ENCODE data around the gene CLPTM1L. TPM values are rescaled to one million over a fixed set of nuclear protein-coding genes. Genes with fewer than 3 reads are reported as not detected.
"Not testable (repeated sequence)": the region's sequence is repeated elsewhere in the genome, so short reads cannot be mapped to it uniquely, and the experiment has no call there.

CLPTM1L gene
- total and polyA plus RNA-seq, 8 donors, result 60.8 to 202 (median 117) TPM

- Histone ChIP-seq H3K4me1 (no peaks in the 10 kb centered on the region), H3K36me3 (no peaks in the 10 kb centered on the region), H3K9me3 (no peaks in the 10 kb centered on the region), H3K27me3 (peaks cover 6 to 85% (median 30%) of the 10 kb centered on the region in 3 donors), H3K27ac (no peak overlapping the region), H3K4me3 (no peak overlapping the region)
- intact Hi-C loops (cut with DNase I; ENCODE audit: low total_unique reads), result no loop called here
- TF ChIP-seq CTCF (IDR thresholded peaks at IDR 0.05), result no peak
- TF ChIP-seq EP300 (IDR thresholded peaks at IDR 0.05), result no peak
- no peak for TF ChIP-seq POLR2A (IDR thresholded peaks at IDR 0.05)
- no peak for TF ChIP-seq POLR2AphosphoS5 (IDR thresholded peaks at IDR 0.05)
- DNase-seq, result no peak
- 32 to 41% (median 33%) methylated on average over 6 of the region's 6 CpGs for WGBS, 5 donors
Observed at GRCh38 chr5:1363160-1363559, 18.3 kb upstream of the CLPTM1L start.

- 80 to 86% (median 83%) methylated on average over 29 of the region's 29 CpGs for WGBS, 5 donors
- intact Hi-C loops (cut with DNase I; ENCODE audit: low total_unique reads), result no loop called here
Observed at GRCh38 chr5:1362242-1363015, 17.5 kb upstream of the CLPTM1L start.

GRCh38 chr5:1360861-1361260, 16.0 kb upstream of the CLPTM1L start:
- H3K4me3 ChIP-seq, result no peak overlapping the region
- no peak overlapping the region for H3K27ac ChIP-seq
- DNase-seq, result no peak
- H3K36me3 ChIP-seq, result no peaks in the 10 kb centered on the region
- intact Hi-C loops (cut with DNase I; ENCODE audit: low total_unique reads), result no loop called here
- H3K4me1 ChIP-seq, result no peaks in the 10 kb centered on the region
- no peak for TF ChIP-seq CTCF (IDR thresholded peaks at IDR 0.05)
- no peak for TF ChIP-seq EP300 (IDR thresholded peaks at IDR 0.05)
- TF ChIP-seq POLR2A (IDR thresholded peaks at IDR 0.05), result no peak
- no peak for TF ChIP-seq POLR2AphosphoS5 (IDR thresholded peaks at IDR 0.05)
- no peaks in the 10 kb centered on the region for H3K9me3 ChIP-seq
- peaks cover 6 to 97% (median 45%) of the 10 kb centered on the region in 3 donors for H3K27me3 ChIP-seq
- WGBS, 5 donors, result 63 to 77% (median 67%) methylated on average over 4 of the region's 4 CpGs

More at GRCh38 chr5:1362242-1363015, 17.5 kb upstream of the CLPTM1L start:
- Histone ChIP-seq H3K27ac (no peak overlapping the region), H3K27me3 (peaks cover 6 to 89% (median 37%) of the 10 kb centered on the region in 3 donors), H3K4me1 (no peaks in the 10 kb centered on the region), H3K4me3 (no peak overlapping the region), H3K9me3 (no peaks in the 10 kb centered on the region), H3K36me3 (no peaks in the 10 kb centered on the region)
- no peak for DNase-seq
- TF ChIP-seq POLR2A (IDR thresholded peaks at IDR 0.05) (no peak), POLR2AphosphoS5 (IDR thresholded peaks at IDR 0.05) (no peak), CTCF (IDR thresholded peaks at IDR 0.05) (no peak), EP300 (IDR thresholded peaks at IDR 0.05) (no peak)

- H3K4me3 ChIP-seq; intact Hi-C loops (cut with DNase I; ENCODE audit: low total_unique reads); H3K36me3 ChIP-seq; DNase-seq; H3K27ac ChIP-seq; H3K9me3 ChIP-seq; H3K4me1 ChIP-seq: not testable (repeated sequence)
- 75 to 84% (median 81%) methylated on average over 6 to 7 of the region's 7 CpGs for WGBS, 5 donors
- H3K27me3 ChIP-seq, result peaks cover 6 to 95% (median 43%) of the 10 kb centered on the region in 3 donors
Observed at GRCh38 chr5:1360367-1360766, 15.5 kb upstream of the CLPTM1L start.

- no peak overlapping the region for H3K27ac ChIP-seq
- H3K9me3 ChIP-seq, result no peaks in the 10 kb centered on the region
- TF ChIP-seq POLR2AphosphoS5 (IDR thresholded peaks at IDR 0.05), result no peak
- TF ChIP-seq CTCF (IDR thresholded peaks at IDR 0.05), result no peak
- TF ChIP-seq EP300 (IDR thresholded peaks at IDR 0.05), result no peak
- no peak for TF ChIP-seq POLR2A (IDR thresholded peaks at IDR 0.05)
- no peaks in the 10 kb centered on the region for H3K4me1 ChIP-seq
- no peak for DNase-seq
- intact Hi-C loops (cut with DNase I; ENCODE audit: low total_unique reads), result no loop called here
- no peak overlapping the region for H3K4me3 ChIP-seq
- no peaks in the 10 kb centered on the region for H3K36me3 ChIP-seq
- WGBS, 5 donors, result 83 to 91% (median 88%) methylated on average over 11 of the region's 11 CpGs
- peaks cover 6 to 89% (median 37%) of the 10 kb centered on the region in 3 donors for H3K27me3 ChIP-seq
Observed at GRCh38 chr5:1359713-1360112, 14.8 kb upstream of the CLPTM1L start.

All from stomach (tissue), 9 donors.